ENCODE measurements around the gene CAB39.

The CAB39 gene

DNA sequence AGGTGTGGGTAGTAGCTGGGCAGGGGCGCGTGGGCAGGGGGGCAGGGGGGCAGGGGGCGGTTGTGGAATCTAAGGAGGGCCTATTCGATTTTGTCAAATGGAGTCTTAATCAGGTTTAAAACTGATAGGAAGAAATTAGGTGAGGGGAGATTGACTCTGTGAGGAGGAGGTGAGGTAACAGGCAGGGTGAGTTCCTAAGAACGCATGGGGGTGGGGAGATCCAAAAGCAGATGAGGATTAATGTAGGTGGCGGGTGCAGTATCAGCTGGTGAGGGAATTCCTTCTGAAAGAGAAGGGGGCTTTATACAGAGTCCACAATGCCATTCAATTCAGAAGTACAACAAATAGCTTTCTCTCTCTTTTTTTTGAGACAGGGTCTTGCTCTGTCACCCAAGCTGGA, 72.7 kb downstream of the CAB39 start:
- no peak for DNase-seq (ENCODE audit: low spot score)

DNA sequence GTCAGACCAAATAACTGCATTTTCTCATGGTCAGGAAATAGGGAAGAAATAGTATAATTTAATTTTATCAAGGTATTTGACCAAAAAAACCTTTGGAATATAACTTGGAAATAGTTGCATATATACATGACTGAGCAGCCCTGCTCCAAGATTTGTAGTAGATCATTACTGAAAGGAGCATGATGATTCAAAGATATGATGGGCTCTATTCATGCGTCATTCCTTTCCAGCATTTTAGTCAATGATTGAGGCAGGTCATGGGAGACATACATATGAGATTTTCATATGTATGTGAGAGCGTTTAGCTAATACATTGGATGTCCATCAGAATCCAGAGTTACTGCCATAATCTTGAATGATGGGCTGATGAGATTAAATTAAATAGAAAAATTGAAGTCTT, 74.5 kb downstream of the CAB39 start:
- no peak for DNase-seq (ENCODE audit: low spot score)

DNA sequence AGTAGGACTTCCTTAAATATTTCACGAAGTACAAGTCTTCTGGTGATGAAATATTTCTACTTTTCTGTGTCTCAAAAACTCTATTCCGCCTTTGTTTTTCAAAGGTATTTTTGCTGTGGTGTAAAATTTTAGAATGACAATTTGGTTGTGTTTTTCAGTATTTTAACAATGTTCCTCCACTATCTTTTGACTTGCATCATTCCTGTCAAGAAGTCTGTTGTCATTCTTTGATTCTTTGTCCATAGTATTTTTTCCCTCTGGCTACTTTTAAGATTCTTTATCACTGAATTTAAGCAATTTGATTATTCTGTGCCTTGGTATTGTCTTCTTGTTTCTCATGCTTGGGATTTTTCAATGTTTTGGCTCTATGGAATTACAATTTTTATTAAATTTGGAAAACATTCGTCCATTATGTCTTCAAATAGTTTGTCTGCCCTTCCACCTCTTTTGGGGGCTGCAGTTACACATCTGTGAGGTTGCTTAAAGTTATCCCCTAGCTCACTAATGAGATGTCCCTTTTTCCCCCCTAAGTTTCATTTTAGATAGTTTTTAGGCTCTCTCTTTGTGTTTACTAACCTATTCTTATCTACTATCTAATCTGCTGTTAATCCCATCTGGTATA, 76.0 kb downstream of the CAB39 start:
- no peak for DNase-seq (ENCODE audit: low spot score)

DNA sequence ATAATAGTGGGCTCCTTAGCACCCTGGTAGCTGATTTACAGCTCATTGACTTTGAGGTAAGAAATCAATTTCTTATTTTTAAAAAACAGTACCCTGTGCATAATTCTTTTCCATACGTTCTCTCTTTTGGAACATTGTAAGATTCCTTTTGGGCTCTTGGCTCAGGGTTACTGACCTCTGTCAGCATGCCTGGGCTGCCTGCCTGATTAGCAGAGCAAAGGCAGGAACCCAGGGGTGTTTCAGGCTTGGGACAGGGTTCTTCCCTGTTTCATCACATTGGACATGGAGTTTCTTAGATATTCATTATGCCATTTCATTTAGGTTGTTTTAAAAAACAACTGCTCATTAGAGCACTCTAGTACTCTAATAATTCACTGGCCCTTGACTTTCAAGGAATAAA, 78.3 kb downstream of the CAB39 start:
- no peak for DNase-seq (ENCODE audit: low spot score)

DNA sequence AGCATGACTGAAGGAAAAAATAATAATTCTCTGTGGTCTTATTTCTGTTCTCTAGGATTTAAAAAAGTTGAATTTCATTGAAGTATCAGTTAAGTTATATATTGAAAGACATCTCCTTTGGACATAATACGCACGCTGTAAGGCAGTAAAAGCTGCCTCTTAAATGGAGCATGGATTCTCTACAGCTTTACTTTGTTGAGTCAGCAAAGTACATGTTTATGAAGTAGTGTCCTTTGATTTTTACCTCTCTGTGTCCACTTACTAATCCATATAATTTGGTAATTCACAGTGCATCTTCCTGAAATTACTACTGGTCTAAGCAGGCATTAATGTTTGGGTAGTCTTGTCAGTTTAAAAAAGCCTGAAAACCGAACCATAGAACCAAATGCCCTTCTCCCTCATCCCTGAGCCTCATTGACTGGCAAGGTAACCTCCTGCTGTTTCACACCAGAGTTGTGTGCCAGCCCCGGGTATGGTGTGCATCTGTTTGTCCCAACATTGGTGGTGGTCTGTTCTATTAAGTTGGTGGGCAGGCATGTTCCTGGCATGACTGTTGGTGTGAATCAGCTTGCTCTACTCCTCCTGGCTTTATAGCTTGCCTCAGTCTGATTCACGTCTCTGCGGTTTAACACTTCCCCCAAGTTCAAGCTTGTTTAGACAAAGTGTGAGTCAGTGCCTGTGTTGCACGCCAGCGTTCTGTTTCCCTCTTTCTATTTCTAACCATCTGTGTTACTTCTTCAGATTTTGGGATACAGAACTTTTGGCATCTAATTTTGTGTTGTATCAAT, 81.1 kb downstream of the CAB39 start:
- peak; percentile 83 for DNase-seq (ENCODE audit: low spot score)

DNA sequence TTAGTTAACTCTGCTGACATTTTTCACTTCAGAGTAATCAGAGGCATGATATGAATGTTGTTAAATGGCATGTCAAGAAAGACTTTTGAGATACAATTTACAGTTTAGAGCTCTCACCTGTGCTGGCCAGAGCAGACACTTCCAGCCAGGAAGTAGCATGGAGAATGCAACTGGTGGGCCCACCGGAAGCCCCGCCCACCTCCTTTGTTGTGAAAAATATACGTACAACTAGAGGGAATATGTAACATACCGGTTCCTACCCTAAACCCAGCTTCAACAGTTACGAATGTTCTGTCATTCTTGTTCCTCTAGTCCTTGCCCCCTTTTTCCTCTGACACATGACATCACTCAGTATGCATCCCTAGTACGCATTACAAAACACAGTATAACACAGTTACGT, 81.9 kb downstream of the CAB39 start:
- DNase-seq (ENCODE audit: low spot score): no peak

DNA sequence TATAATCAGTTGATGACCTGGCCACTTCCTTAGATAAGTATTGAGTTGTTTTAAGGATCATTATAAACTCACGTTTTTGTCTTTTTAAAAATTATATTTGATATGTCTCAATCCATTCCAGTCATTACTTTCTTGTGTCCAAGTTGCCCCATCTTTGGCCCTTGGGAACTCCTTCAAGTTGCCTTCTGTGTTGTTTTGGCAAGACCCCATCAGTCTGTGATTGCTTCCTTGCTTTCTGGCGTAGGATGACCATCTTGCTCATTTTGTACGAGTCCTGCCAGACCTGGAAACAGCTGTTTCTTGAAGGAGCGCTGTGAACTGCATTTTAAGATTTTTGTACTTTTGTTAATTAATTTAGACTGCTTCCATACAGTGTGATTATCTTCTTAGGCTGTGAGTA, 83.2 kb downstream of the CAB39 start:
- no peak for DNase-seq (ENCODE audit: low spot score)

DNA sequence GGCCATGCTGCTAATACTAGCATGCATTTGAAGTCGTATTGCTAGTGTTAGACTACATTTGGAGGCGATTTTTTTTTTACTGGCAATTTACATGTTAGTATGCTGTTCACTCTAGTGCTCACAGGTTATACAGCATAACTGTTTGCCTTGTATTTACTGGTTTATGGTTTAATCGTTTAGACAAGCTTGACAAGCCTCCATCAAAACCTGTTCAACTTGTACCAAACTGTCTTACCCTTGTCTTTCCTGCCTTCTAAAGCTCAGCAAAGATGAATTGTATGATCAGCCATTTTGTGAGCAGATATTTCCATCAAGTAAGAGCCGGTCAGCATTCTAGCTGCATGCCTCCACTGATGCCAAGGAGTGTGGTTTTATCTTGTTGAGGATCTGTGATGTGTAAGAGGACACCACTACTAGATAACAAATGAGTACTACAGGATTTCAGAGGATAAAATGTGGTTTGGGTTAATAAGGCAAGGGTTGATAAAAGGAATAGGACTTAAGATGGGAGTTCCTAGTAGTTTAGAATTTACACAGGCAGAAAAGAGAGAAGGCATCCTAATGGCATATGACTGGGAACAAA, 83.7 kb downstream of the CAB39 start:
- no peak for DNase-seq (ENCODE audit: low spot score)

DNA sequence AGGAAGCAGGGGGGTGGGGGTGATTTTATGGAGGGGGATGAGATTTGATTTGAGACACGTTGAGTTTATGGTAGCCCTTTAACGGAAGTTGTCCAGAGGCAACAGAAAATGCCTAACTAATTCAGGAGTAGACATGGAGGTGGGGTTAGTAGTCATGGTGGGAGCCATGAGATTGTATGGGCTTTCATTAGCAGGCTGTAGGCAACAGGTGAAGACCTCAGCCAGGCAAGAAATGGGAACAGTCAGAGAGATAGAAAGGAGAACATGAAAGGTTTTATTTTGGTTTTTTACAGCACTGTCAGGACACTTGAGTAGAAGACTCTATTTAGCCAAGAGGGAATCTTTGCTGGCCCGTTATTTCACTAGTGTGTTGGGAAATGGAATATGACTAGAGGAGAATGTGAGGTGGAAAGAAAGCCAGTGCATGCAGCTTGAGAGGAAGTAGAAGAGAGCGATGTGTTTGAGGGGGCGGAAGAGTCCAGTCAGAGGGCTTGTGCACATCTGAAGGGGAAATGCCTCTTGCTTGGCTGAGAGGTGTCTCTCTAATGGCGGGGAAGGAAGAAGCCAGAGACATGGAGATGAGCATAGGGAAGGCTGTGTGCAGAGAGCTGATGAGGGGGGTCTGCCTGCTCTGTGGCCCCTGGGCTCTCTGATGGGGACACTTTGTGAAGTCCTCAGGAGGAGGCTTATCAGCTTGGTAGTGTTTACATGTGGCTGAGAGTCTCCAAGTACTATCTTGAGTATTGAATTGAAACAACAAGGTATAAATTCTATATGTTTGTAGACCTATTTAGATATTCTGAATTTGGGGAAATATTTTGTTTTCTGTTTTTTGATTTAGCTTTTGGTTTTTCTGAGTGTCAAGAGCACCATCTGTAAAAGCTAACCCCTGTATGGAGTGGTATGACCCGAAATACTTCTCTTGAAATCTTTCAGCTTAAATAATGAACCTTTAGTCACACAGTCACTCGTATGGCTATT, 85.2 kb downstream of the CAB39 start:
- no peak for DNase-seq (ENCODE audit: low spot score)

DNA sequence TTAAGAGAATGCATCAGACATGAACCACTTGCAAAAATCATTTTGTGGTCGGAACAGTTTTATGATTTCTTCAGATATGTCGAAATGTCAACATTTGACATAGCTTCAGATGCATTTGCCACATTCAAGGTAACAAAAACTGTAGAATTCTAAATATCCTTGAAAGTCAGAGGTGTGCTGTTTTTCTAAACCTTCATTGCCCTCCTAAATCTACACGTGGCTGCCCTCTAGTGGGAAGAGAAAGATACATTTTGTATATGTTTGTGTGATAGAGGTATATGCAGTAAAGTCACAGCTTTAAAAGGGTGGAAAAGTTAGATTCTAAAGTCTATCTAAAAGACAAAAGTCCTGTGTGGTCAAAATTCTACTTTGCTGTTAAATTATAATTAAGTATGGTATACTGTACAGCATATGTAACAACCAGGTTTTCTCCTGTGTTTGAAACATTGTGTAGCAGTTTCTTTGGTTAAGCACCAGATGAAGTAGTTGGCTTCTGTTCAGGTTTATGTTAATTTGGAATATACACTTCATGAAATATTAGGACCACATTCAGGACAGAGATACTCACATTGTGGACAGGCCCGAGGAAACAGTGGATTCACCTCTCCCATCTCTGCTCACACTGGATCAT, 86.2 kb downstream of the CAB39 start:
- peak; percentile 19 for DNase-seq (ENCODE audit: low spot score)

DNA sequence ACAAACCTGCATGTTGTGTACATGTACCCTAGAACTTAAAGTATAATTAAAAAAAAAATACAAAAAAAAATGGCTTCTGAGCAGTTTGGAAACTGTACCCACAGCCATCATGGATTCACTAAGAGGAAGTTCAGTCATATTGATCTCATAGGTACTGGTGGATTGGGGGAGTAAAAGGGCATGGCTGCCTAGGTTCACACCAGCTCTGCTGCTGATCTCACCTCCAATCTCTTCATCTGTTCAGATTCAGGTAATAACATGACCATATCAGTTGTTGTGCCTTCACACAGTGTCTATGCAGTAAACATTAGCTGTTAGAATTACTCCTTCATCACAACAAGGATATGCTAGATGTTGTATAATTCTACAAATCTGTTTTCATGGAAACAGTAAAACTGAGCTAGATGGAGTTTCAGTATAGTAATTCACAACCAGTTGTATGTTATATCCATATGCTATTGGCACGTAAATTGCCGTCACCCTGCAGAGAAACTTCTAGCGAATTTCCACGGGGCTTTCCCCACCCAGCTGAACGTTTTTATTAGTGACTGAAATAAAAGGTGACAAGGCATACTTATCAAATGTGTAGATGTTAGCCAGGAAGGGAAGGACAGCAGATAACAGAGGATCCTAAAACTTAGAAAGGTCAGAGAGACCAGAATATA, 92.8 kb downstream of the CAB39 start:
- DNase-seq (ENCODE audit: low spot score): no peak

DNA sequence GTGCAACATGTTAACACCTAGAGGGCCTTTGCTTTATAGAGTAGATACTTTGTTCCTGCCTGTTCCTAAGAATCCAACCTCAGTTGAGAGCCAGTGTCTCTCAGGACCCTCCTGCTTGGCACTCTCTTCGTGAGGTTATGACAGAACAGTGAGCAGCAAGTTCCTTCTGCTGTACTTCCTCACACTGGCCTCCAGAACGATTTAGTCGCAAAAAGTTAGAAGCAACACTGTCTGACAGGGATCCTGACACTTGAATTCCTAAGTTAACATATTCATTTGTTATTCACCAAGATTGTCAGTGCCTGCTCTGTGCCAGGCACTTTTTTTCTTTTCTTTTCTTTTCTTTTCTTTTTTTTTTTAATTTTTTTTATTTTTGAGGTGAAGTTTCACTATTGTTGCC, 95.1 kb downstream of the CAB39 start:
- DNase-seq (ENCODE audit: low spot score): no peak

DNA sequence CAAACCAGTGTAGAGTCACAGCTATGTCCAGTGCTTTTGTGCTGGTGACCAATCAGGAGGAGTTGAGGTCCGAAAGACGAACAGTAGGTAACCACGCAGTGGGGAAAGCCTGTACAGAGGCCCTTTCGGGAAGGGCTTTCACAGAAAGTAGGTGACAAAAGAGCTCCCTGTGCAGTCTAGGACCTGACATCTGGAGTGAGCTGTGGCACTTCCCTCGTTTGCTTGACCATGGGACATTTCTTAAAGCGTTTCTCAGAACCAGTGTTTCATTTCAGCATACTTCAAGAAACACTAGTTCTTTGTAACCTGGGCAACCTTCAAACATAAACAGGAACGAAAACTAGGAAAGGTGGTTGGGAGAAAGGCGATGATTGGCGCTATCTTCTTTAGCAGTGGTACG, 96.4 kb downstream of the CAB39 start:
- DNase-seq (ENCODE audit: low spot score): no peak

DNA sequence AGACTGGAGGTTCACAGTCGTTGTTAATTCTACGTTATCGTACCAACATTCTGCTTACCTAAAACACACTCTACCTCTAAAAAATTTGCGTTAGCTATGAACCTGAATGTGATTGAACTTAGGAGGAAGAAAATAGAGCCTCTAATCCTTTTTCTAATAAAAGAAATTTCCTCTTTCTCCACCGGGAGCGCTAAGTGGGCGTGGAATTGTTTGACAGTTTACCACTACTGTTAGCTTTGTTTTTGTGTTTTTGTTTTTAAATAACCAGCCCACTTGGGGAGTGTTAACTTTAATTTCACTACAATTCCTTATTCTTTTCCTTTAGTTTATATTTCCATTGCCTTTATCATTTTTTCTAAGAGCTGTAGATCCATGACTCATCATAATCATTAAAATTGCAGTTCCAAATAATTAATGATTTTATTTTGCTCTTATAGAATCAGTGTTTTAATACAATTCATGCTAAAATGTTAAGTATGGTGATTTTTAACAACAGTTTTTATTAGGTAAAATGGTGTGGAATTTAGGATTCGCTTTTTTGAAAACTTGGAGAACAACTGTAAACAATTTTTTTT, 97.1 kb downstream of the CAB39 start:
- no peak for DNase-seq (ENCODE audit: low spot score)

DNA sequence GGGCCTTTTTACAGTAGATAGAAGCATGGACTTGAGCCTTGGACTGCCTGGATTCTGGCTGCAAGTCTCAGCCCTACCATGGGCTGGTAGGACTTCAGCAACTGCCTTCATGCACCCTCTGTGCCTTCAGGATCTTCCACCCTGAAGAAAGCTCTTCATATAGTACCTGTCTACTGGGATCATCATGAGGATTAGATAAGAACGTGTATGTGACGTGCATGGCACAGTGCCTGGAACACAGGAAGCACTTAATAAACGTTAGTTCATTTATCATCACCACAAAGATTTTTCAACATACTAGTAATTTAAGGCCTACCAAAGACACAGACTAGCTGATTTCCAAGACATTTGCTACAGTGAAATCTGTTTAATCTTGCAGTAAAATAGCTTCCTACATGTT, 98.9 kb downstream of the CAB39 start:
- DNase-seq (ENCODE audit: low spot score): no peak

DNA sequence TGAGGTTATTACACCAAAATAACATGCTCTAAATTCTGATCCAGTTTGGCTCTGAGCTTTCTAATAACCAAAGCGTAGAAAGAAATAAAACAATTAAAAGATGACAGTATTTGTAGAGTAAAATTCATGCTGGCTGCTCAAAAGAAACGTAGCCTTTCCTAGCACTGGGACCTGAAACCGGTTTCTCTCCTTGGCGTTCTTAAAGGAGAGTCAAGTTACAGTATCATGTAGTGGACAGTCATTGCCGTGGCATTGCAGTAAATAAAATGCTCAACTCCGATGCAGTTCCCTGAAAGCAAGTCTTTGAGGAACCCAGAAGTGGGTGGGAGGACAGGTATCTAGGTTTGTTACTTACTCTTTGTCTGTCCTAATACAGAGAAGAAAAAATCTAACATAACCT, 99.4 kb downstream of the CAB39 start:
- DNase-seq (ENCODE audit: low spot score): no peak

DNA sequence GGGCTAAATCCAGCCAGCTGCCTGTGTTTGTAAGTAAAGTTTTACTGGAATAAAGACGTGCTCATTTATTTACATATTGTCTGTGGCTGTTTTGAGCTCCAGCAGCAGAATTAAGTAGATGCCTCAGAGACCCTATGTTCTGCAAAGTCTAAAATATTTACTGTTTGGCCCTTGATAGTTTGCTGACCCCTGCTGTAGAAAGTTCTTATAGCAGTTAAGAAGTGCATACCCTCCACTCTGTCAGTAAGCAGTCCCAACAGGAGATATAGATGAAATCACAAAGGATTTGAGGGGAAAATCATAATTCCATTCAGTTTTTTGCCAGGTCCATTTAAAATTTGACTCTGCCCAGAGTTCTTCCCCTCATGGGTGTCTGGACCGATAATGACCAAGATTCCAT, 102.0 kb downstream of the CAB39 start:
- peak; percentile 44 for DNase-seq (ENCODE audit: low spot score)

DNA sequence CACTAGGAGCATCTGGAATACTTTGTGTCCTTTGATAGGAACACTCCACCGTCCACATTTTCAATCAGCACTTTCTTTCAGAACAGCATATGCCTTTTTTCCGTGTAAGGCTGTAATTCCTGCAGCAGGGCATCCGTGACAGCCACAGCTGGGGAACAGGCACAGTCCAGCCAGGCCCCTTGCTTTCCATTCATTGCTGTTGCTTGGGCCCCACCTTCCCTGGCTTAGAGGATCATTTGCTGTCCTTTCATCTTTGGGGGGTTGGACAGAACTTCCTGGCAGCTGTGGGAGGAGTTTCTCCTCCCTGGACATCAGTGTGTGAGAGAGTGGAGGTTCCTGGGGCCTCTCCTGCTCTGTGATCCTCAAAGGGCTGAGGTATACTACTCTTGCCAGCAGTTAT, 102.4 kb downstream of the CAB39 start:
- DNase-seq (ENCODE audit: low spot score): no peak

DNA sequence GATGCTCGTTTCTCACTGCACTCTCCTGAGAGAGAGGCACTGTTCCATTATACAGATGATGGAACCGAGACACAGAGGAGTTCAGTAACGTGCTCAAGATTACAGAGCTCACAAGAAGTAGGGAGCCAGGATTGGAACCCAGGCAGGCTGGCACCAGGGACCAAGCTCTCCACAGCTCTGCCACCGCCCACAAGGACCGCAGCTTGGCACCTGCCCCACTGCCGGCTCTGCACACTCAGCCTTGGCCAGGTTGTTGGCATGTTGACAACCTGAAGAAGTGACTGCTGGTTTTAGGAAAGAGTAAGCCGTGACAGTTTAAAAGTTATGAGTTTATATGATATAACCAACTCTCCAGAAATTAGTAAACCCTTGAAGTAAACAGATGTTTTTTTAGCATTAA, 104.1 kb downstream of the CAB39 start:
- DNase-seq (ENCODE audit: low spot score): no peak

DNA sequence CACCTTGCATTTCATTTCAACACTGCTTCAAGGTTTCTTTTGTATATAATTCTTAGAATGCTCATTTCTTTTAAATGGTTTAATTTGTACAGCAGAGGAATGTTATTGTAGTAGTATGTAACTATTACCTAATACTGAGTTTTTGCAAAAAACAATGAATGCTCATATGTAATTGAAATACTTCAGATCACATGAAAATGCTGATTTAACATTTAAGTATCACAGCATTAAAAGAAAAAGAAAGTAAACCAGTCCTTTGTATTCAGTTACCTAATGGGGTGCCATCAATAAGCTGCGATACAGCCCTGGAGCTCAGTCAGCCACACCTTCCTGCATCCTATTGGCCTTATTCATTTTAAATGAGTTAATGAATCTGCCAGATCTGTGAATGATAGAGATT, 106.8 kb downstream of the CAB39 start:
- DNase-seq (ENCODE audit: low spot score): no peak
